GM12878 (cell line): ENCODE data around the gene SPRED3. TPM values are rescaled to one million over a fixed set of nuclear protein-coding genes. Genes with fewer than 3 reads are reported as not detected.
"Not testable (repeated sequence)": the region's sequence is repeated elsewhere in the genome, so short reads cannot be mapped to it uniquely, and the experiment has no call there.

Experiments used
- ATAC-seq: fragments of 200-7000 bp; cut with Tn5 transposase; 3 replicates; pipeline ENCODE4 v1.9.1; 2020; ENCODE audit warnings: mild to moderate bottlenecking, moderate library complexity
- BruUV-seq: library from RNA; stranded (reverse); fragments of 400-500 nt; replicated peaks from 2 replicates; lab custom pipeline; 2021; lab: Mats Ljungman, UMichigan
- CTCF ChIA-PET: fragments of 300-600 bp; sonication (Branson Sonifier 250); formaldehyde crosslinking; extraction: SDS; loops from one replicate; lab custom pipeline; 2021; ENCODE audit warnings: inconsistent platforms; lab: Yijun Ruan, JAX
- POLR2A ChIA-PET: fragments of 350-600 bp; formaldehyde crosslinking; extraction: SDS; loops from one replicate; lab custom pipeline; 2021; ENCODE audit warnings: inconsistent platforms; lab: Charles Lee
- RAD21 ChIA-PET: fragments of 300-600 bp; sonication (Branson Sonifier 250); formaldehyde crosslinking; loops from one replicate; lab custom pipeline; 2023; ENCODE audit warnings: antibody characterized with exemption; ENCODE audit not compliant: unreplicated experiment; lab: Charles Lee
- SMC1A ChIA-PET: fragments of 300-600 bp; sonication (Branson Sonifier 250); formaldehyde crosslinking; loops from one replicate; lab custom pipeline; 2023; ENCODE audit not compliant: unreplicated experiment, uncharacterized antibody; lab: Charles Lee
- DNase-seq: peaks from one replicate; pipeline ENCODE4 v3.0.0-alpha.2; 2011; ENCODE audit warnings: low read depth, low spot score
- FAIRE-seq: peaks from 3 replicates; lab custom pipeline; 2011; peaks lifted over from hg19 to GRCh38; lab: Jason Lieb, UNC
- H2AFZ ChIP-seq: 2 replicates; pipeline ENCODE4 v1.6.0; 2011; ENCODE audit warnings: low read depth, low read length, control low read depth; ENCODE audit not compliant: control insufficient read depth
- H3K27ac ChIP-seq: 2 replicates; pipeline ENCODE4 v1.5.1; 2011; ENCODE audit warnings: control low read depth; ENCODE audit not compliant: control insufficient read depth, insufficient read depth
- H3K27me3 ChIP-seq, 2 experiments: replicated peaks in 1 of 2; 2 replicates each; pipeline versions ENCODE4 v1.6.0 to v1.6.1; 2011; ENCODE audit warnings: low read length in 1 of 2; ENCODE audit not compliant: control insufficient read depth in 2 of 2, insufficient read depth in 2 of 2
- H3K36me3 ChIP-seq, 2 experiments: 2 replicates each; pipeline ENCODE4 v1.5.1; 2011; ENCODE audit warnings: low read length in 1 of 2; ENCODE audit not compliant: control insufficient read depth in 2 of 2, insufficient read depth in 2 of 2
- H3K4me1 ChIP-seq: 2 replicates; pipeline ENCODE4 v1.6.1; 2011; ENCODE audit warnings: mild to moderate bottlenecking, low read length, moderate library complexity, mixed read lengths; ENCODE audit not compliant: control insufficient read depth, insufficient read depth
- H3K4me2 ChIP-seq: 2 replicates; pipeline ENCODE4 v1.6.0; 2011; ENCODE audit warnings: control low read depth; ENCODE audit not compliant: control insufficient read depth, insufficient read depth
- H3K4me3 ChIP-seq: fragments of 200-600 bp; sonication (generic); 2 replicates; pipeline ENCODE4 v1.5.1; 2016
- H3K79me2 ChIP-seq: 2 replicates; pipeline ENCODE4 v1.6.0; 2011; ENCODE audit warnings: low read length; ENCODE audit not compliant: control insufficient read depth, insufficient read depth
- H3K9ac ChIP-seq: 2 replicates; pipeline ENCODE4 v1.8.0; 2011; ENCODE audit warnings: low read length, control low read depth, mixed read lengths; ENCODE audit not compliant: control insufficient read depth, insufficient read depth
- H3K9me3 ChIP-seq: replicated peaks from 3 replicates; pipeline ENCODE4 v1.5.1; 2011; ENCODE audit warnings: mild to moderate bottlenecking, low read length; ENCODE audit not compliant: control insufficient read depth, insufficient read depth
- H4K20me1 ChIP-seq: 2 replicates; pipeline ENCODE4 v1.6.0; 2011; ENCODE audit not compliant: control insufficient read depth, insufficient read depth
- ZBED1 ChIP-seq: IDR thresholded peaks from 2 replicates; pipeline ENCODE4 v1.6.1; 2016; ENCODE audit warnings: borderline replicate concordance
- ZNF24 ChIP-seq: fragments of 450-650 bp; IDR thresholded peaks from 2 replicates; pipeline ENCODE4 v1.6.1; 2017; ENCODE audit warnings: antibody characterized with exemption, mild to moderate bottlenecking
- WGBS: methylation state at CpG from one replicate; pipeline ENCODE4 v1.1.6; 2016; ENCODE audit warnings: low lambda C conversion rate; ENCODE audit not compliant: insufficient replicate concordance, insufficient coverage; ENCODE audit errors: missing lambda C conversion rate; 5-methylcytosine and 5-hydroxymethylcytosine counted together
- in situ Hi-C: fragments of 300-500 bp; cut with MboI; formaldehyde crosslinking; loops from 9 replicates; pipeline ENCODE4 v1.14.3; 2018; ENCODE audit warnings: mixed read lengths
- intact Hi-C: fragments of 100-400 bp; cut with micrococcal nuclease; formaldehyde crosslinking; loops from one replicate; pipeline ENCODE4 v1.14.2; 2022; ENCODE audit not compliant: unreplicated experiment
- polyA plus RNA-seq, 11 experiments: library from polyadenylated mRNA; depleted of rRNA in 4 of 11; unstranded in 6 of 11; stranded (reverse) in 5 of 11; fragments of >200 nt; fragmentation: Nextera tagmentation in 4 of 11; fragmentation: Illumina TruSeq in 1 of 11; extraction: Ambion mirVana in 4 of 11; extraction: Trizol in 1 of 11; gene quantifications; 1 replicate in 1 of 11; 2 replicates in 10 of 11; pipeline versions ENCODE4 v1.2.1 to v1.2.3, GENCODE V29; 2011 to 2016; ENCODE audit warnings: inconsistent platforms in 2 of 11, missing spikeins in 2 of 11, low read depth in 1 of 11
- total RNA-seq, 4 experiments: library from RNA; depleted of rRNA in 3 of 4; stranded (reverse); fragments of >200 nt in 3 of 4; fragmentation: Illumina TruSeq in 1 of 4; extraction: Trizol in 1 of 4; gene quantifications; 2 replicates each; pipeline versions ENCODE4 v1.2.1 to v1.2.3, GENCODE V29; 2013 to 2021

SPRED3 gene
- total and polyA plus RNA-seq, 10 of the 15 experiments (the other 5 are each of a cell fraction or from before 2014, with no cell fraction given) = 0.09 to 1.5 (median 0.31) TPM; not detected in 2

- intact Hi-C loops (no loop called here), in situ Hi-C loops (loop anchor here (25.0 kb wide), 1 partner anchor 226 kb away; the partner anchor contains the start of gene ACTN4)
- DNase-seq = no peak
- Histone ChIP-seq H3K4me3 (no peak overlapping the region), H3K79me2 (no peaks in the 10 kb centered on the region), H3K9me3 (no peaks in the 10 kb centered on the region), H3K36me3 (no peaks in the 10 kb centered on the region), H3K9ac (no peak overlapping the region), H3K4me2 (no peak overlapping the region), H3K4me1 (no peaks in the 10 kb centered on the region), H4K20me1 (no peaks in the 10 kb centered on the region), H2AFZ (no peak overlapping the region), H3K27me3 (no peaks in the 10 kb centered on the region), H3K27ac (no peak overlapping the region)
- ChIA-PET SMC1A (no interaction called here), CTCF (interaction anchor here (2.2 kb wide), 1 partner anchor 8 kb away, joined by 8 read pairs; the partner anchor contains the start of gene FAM98C), RAD21 (interaction anchor here (1.3 kb wide), 1 partner anchor 8 kb away, joined by 7 read pairs; the partner anchor contains the start of gene FAM98C), POLR2A (interaction anchor here (0.5 kb wide), 1 partner anchor 438 kb away, joined by 5 read pairs; no protein-coding TSS in a partner anchor)
- ATAC-seq = no peak
- no peak for TF ChIP-seq ZBED1
- TF ChIP-seq ZNF24 = no peak
- BruUV-seq = no TSS peak
- WGBS = 69% methylated on average over 13 of the region's 13 CpGs
- no peak for FAIRE-seq
Observed at GRCh38 chr19:38411041-38411712, 22.7 kb downstream of the SPRED3 start.

- in situ Hi-C loops = loop anchor here (25.0 kb wide), 1 partner anchor 225 kb away; the partner anchor contains the start of gene ACTN4
- H4K20me1 ChIP-seq, H3K36me3 ChIP-seq, H3K9me3 ChIP-seq, intact Hi-C loops, H3K4me3 ChIP-seq, H3K27me3 ChIP-seq, H3K4me2 ChIP-seq, H3K79me2 ChIP-seq, SMC1A ChIA-PET, DNase-seq, H3K27ac ChIP-seq, H2AFZ ChIP-seq, BruUV-seq, FAIRE-seq, H3K4me1 ChIP-seq, ATAC-seq, H3K9ac ChIP-seq: not testable (repeated sequence)
- ChIA-PET RAD21 (interaction anchor here (1.3 kb wide), 1 partner anchor 9 kb away, joined by 7 read pairs; the partner anchor contains the start of gene FAM98C), POLR2A (interaction anchor here (0.5 kb wide), 1 partner anchor 437 kb away, joined by 5 read pairs; no protein-coding TSS in a partner anchor), CTCF (interaction anchor here (2.2 kb wide), 1 partner anchor 9 kb away, joined by 8 read pairs; the partner anchor contains the start of gene FAM98C)
- 35% methylated on average over 5 of the region's 5 CpGs for WGBS
Observed at GRCh38 chr19:38411898-38412297, 23.4 kb downstream of the SPRED3 start.
